ENCODE measurements around the gene C19orf67. TPM values are rescaled to one million over a fixed set of nuclear protein-coding genes. Genes with fewer than 3 reads are reported as not detected.

The C19orf67 gene
- total and polyA plus RNA-seq, 2 experiments from 2014 or later: not detected

- no peaks in the 10 kb centered on the region for H3K36me3 ChIP-seq (ENCODE audit: insufficient read depth)
- Mint-ChIP-seq H3K27me3 (ENCODE audit: insufficient read depth, low read depth, poor library complexity) (peaks cover 52% of the 10 kb centered on the region), H3K9me3 (no peaks in the 10 kb centered on the region; the same call in 2 of the 3 replicates), H3K4me3 (peak within 1 kb of the TSS; percentile 83), H3K27ac (no peak within 1 kb of the TSS), H3K36me3 (ENCODE audit: low read depth) (no peaks in the 10 kb centered on the region), H3K4me1 (peaks cover 12% of the 10 kb centered on the region)
- DNase-seq (ENCODE audit: low spot score): peak; percentile 46
- peak within 1 kb of the TSS; percentile 100 for H2AFZ ChIP-seq
- no peaks in the 10 kb centered on the region for H4K20me1 ChIP-seq (replicated peaks; ENCODE audit: insufficient read depth)
- peaks cover 15% of the 10 kb centered on the region; the same call in 1 of the 2 replicates for H3F3A ChIP-seq (replicated peaks; ENCODE audit: low read depth)
- peaks cover 4% of the 10 kb centered on the region; the same call in 1 of the 2 replicates for H3K4me1 ChIP-seq (ENCODE audit: insufficient read depth)
- no peaks in the 10 kb centered on the region for H3K79me2 ChIP-seq (replicated peaks; ENCODE audit: insufficient read depth)
- TF ChIP-seq EZH2 (IDR thresholded peaks at IDR 0.05; ENCODE audit: low read depth, unreplicated experiment): no peak
- no peak for TF ChIP-seq EZH2phosphoT487 (IDR thresholded peaks at IDR 0.05; ENCODE audit: unreplicated experiment)
- no peak for TF ChIP-seq ZNF331 (CRISPR knock-in tag; IDR thresholded peaks at IDR 0.05; ENCODE audit: low read depth)
- TF ChIP-seq STAT1 (IDR thresholded peaks at IDR 0.05; ENCODE audit: unreplicated experiment): no peak
- no peak for TF ChIP-seq CREB1 (CRISPR knock-in tag; IDR thresholded peaks at IDR 0.05; ENCODE audit: low read depth)
- TF ChIP-seq CTCF (conservative IDR thresholded peaks at IDR 0.05; ENCODE audit: low read depth in 2 of 2): no peak
- TF ChIP-seq POLR2AphosphoS5 (IDR thresholded peaks at IDR 0.05; ENCODE audit: low read depth): no peak
- TF ChIP-seq REST (IDR thresholded peaks at IDR 0.05; ENCODE audit: unreplicated experiment): no peak
- no peak for TF ChIP-seq JUNB (IDR thresholded peaks at IDR 0.05; ENCODE audit: unreplicated experiment)
- no peak for TF ChIP-seq ETS1 (IDR thresholded peaks at IDR 0.05)
- TF ChIP-seq ZNF462 (CRISPR knock-in tag; IDR thresholded peaks at IDR 0.05): no peak
- no peak for TF ChIP-seq ZNF114 (CRISPR knock-in tag; IDR thresholded peaks at IDR 0.05)
- no peak for TF ChIP-seq NANOG (IDR thresholded peaks at IDR 0.05; ENCODE audit: borderline replicate concordance)
- H3K4me2 ChIP-seq: peak within 1 kb of the TSS; percentile 93
- no peaks in the 10 kb centered on the region for H3K9me2 ChIP-seq (ENCODE audit: insufficient read depth)
- peak; percentile 14 for ATAC-seq
- H3K27me3 ChIP-seq (ENCODE audit: insufficient read depth): peaks cover 69% of the 10 kb centered on the region
- peak within 1 kb of the TSS; percentile 72 for H3K4me3 ChIP-seq
- no peak within 1 kb of the TSS for H3K27ac ChIP-seq (ENCODE audit: low read depth)
Measured at GRCh38 chr19:14072535-14073260, 12.9 kb downstream of the C19orf67 start, which contains the start of gene MISP3. MISP3 (plus strand) TSS chr19:14072786; CDS start chr19:14073310, 524 bp downstream.
